ENCODE data around the gene EDAR. TPM values are rescaled to one million over a fixed set of nuclear protein-coding genes. Genes with fewer than 3 reads are reported as not detected.

Gene EDAR
- total RNA-seq, 1 donor from 2014 or later: 1.0 TPM

GRCh38 chr2:108936076-108936864 lies 52.8 kb downstream of the EDAR start:
- H3K27me3 ChIP-seq (ENCODE audit: control insufficient read depth, insufficient read depth, low read length): peaks cover 5% of the 10 kb centered on the region
- no peak for DNase-seq (ENCODE audit: low read depth)
- TF ChIP-seq, protein P1, sequence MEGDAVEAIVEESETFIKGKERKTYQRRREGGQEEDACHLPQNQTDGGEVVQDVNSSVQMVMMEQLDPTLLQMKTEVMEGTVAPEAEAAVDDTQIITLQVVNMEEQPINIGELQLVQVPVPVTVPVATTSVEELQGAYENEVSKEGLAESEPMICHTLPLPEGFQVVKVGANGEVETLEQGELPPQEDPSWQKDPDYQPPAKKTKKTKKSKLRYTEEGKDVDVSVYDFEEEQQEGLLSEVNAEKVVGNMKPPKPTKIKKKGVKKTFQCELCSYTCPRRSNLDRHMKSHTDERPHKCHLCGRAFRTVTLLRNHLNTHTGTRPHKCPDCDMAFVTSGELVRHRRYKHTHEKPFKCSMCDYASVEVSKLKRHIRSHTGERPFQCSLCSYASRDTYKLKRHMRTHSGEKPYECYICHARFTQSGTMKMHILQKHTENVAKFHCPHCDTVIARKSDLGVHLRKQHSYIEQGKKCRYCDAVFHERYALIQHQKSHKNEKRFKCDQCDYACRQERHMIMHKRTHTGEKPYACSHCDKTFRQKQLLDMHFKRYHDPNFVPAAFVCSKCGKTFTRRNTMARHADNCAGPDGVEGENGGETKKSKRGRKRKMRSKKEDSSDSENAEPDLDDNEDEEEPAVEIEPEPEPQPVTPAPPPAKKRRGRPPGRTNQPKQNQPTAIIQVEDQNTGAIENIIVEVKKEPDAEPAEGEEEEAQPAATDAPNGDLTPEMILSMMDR (IDR thresholded peaks at IDR 0.05; ENCODE audit: insufficient read depth, low read length, poor library complexity, severe bottlenecking): no peak

GRCh38 chr2:108935271-108935741 lies 53.7 kb downstream of the EDAR start:
- no peak for DNase-seq (ENCODE audit: low read depth)
- TF ChIP-seq, protein P1 (IDR thresholded peaks at IDR 0.05; ENCODE audit: insufficient read depth, low read length, poor library complexity, severe bottlenecking): no peak
- H3K27me3 ChIP-seq (ENCODE audit: control insufficient read depth, insufficient read depth, low read length): peaks cover 6% of the 10 kb centered on the region
- H3K36me3 ChIP-seq (ENCODE audit: control insufficient read depth, insufficient read depth, low read length): no peaks in the 10 kb centered on the region
- H3K4me3 ChIP-seq (ENCODE audit: low read depth, low read length): no peak overlapping the region

More at GRCh38 chr2:108936076-108936864, 52.8 kb downstream of the EDAR start:
- Histone ChIP-seq H3K36me3 (ENCODE audit: control insufficient read depth, insufficient read depth, low read length) (no peaks in the 10 kb centered on the region), H3K4me3 (ENCODE audit: low read depth, low read length) (no peak overlapping the region)

DNA sequence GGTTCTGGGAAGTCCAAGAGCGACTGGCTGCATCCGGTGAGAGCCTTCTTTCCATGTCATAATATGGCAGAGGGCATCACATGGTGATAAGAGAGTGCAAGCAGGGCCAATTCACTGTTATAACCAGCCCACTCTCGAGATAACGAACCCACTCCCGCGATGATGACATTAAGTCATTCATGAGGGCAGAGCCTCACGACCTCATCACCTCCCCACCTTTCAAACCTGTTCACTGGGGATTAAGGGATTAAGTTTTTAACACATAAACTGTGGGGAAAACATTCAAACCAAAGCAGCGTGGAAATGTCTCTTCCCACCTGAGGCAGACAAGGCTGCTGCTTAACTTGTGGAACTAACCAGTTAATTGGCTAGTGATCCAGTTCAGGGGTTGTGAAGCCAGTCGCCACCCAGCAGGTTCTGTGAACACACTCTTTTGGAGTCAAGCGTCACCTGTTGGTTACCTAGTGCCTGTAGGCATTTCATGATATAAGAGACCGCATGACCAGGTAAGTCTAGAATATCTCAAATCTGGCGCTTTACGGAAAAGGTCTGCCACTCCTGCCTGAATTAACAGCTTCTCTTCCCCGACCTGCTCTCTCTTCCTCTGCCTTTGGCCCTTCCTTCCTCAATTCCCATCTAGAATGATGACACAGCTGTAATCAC lies 54.3 kb downstream of the EDAR start:
- no peak for DNase-seq (ENCODE audit: low read depth)
- H3K4me3 ChIP-seq (ENCODE audit: low read depth, low read length): no peak overlapping the region
- TF ChIP-seq, protein P1 (IDR thresholded peaks at IDR 0.05; ENCODE audit: insufficient read depth, low read length, poor library complexity, severe bottlenecking): no peak
- peaks cover 4% of the 10 kb centered on the region for H3K27me3 ChIP-seq (ENCODE audit: control insufficient read depth, insufficient read depth, low read length)
- no peaks in the 10 kb centered on the region for H3K36me3 ChIP-seq (ENCODE audit: control insufficient read depth, insufficient read depth, low read length)

DNA sequence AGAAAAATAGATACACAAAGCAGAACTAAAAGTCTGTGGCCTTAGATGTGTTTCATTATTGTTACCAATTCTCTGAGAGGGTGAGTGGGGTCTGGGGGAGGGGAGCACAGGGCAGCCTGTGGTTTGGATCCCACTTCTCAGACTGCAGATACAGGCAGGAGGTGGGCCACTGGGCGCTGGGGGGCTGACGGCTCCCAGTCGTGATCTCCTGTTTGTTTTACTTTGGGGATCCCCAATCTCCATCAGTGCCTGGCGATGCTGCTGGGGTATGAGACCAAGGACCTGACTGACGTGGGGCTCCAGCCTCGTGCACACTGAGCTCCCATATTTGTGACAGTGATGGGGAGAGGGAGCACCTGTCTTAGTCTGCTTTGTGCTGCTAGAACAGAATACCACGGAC lies 54.9 kb downstream of the EDAR start:
- Histone ChIP-seq H3K27me3 (ENCODE audit: control insufficient read depth, insufficient read depth, low read length) (peaks cover 4% of the 10 kb centered on the region), H3K4me3 (ENCODE audit: low read depth, low read length) (no peak overlapping the region), H3K36me3 (ENCODE audit: control insufficient read depth, insufficient read depth, low read length) (no peaks in the 10 kb centered on the region)
- TF ChIP-seq, protein P1 (IDR thresholded peaks at IDR 0.05; ENCODE audit: insufficient read depth, low read length, poor library complexity, severe bottlenecking): no peak
- DNase-seq (ENCODE audit: low read depth): no peak

DNA sequence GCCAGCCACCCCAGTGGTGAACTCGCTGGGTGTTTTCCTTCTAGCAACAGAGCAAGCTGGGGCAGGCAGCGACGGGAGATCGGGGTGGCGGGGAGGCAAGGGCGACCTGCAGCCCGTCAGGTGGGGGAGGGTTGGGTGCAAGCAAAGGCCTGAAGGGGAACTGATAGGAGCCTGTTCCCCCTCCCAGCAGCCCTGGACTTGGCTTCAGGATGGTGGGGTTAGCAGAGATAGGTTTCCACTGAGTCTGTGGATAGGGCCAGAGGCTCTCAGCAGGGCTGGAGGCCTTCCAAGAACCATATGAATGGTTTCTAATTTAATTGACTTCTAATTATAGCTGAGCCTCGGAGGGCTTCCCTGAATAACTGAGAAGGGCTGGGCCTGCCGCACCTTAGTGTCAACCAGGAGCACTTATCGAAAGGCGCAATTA lies 55.3 kb downstream of the EDAR start:
- no peak overlapping the region for H3K4me3 ChIP-seq (ENCODE audit: low read depth, low read length)
- DNase-seq (ENCODE audit: low read depth): no peak
- peaks cover 4% of the 10 kb centered on the region for H3K27me3 ChIP-seq (ENCODE audit: control insufficient read depth, insufficient read depth, low read length)
- H3K36me3 ChIP-seq (ENCODE audit: control insufficient read depth, insufficient read depth, low read length): no peaks in the 10 kb centered on the region
- TF ChIP-seq, protein P1 (IDR thresholded peaks at IDR 0.05; ENCODE audit: insufficient read depth, low read length, poor library complexity, severe bottlenecking): no peak
